ENCODE data around the gene STARD3.

Gene STARD3

DNA sequence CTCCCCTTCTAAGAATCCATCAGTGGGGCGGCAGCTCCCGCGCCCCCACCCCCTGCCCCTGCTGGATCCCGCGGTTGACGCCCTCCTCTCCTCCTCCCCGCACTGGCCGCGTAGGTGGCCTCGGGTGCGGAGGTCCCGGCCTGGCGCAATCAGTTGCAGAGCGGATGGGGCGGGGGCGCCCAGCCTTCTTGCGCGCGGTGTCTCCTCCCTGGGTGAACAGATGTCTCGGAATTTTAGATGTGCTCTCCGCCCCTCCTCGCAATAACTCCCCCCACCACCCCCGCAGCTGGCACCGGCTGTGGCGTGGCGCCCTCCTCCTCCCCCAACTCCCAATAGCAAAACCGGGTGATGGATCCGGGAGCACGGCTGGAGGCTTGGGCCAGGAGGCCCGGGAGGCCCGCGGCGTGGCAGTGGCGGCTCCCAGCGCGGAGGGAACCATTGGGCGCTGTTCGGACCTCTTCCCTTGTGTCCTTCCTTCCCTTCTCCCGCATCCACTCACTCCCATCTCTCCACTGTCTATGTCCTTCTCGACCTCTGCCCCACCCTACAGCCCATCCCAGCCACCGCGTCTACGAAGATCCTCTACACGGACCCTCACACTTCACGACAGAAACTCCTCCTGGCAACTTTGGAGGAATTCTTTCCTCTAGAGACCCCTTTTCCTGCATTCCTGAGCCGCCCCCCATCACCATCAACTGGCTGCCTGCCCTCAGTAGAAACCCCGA is 40.2 kb upstream of the STARD3 start:
- TF ChIP-seq, protein P1, sequence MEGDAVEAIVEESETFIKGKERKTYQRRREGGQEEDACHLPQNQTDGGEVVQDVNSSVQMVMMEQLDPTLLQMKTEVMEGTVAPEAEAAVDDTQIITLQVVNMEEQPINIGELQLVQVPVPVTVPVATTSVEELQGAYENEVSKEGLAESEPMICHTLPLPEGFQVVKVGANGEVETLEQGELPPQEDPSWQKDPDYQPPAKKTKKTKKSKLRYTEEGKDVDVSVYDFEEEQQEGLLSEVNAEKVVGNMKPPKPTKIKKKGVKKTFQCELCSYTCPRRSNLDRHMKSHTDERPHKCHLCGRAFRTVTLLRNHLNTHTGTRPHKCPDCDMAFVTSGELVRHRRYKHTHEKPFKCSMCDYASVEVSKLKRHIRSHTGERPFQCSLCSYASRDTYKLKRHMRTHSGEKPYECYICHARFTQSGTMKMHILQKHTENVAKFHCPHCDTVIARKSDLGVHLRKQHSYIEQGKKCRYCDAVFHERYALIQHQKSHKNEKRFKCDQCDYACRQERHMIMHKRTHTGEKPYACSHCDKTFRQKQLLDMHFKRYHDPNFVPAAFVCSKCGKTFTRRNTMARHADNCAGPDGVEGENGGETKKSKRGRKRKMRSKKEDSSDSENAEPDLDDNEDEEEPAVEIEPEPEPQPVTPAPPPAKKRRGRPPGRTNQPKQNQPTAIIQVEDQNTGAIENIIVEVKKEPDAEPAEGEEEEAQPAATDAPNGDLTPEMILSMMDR (IDR thresholded peaks at IDR 0.05), result no peak
- DNase-seq (ENCODE audit: low spot score), result no peak
- Histone ChIP-seq H3K4me3 (no peak overlapping the region), H3K27ac (no peak overlapping the region)

DNA sequence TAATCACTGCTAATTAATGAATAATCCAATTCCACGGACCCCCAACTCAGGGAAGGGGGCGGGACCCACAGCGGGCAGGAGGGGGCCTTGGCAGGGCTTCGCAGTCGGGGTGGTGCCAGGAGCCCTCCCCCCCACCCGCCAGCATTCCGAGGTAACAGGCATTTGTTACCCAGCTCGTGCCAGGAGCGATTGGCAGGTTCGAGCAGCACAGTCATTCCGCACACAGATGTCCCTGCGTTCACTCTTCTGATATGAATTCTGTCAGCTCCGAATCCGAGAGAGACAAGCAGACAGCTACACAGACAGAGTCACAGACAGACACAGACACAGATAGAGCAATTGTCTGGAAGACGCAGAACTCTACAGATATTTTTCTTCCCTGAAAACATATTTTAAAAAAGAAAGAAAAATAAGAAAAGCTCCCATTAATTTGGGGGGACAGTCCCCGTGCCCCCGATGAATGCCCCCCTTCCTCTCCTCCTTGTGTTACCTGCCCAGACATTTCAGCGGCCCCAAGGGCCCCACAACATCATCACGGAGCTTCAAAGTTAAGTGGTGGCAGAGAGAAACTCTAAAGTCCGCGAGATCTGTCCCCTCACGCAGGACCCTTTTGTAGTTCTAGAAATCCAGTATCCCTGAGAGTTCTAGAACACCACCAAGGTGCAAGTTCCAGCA is 39.4 kb upstream of the STARD3 start:
- no peak overlapping the region for H3K27ac ChIP-seq
- TF ChIP-seq, protein P1 (IDR thresholded peaks at IDR 0.05), result no peak
- H3K4me3 ChIP-seq, result no peak overlapping the region
- DNase-seq (ENCODE audit: low spot score), result no peak

DNA sequence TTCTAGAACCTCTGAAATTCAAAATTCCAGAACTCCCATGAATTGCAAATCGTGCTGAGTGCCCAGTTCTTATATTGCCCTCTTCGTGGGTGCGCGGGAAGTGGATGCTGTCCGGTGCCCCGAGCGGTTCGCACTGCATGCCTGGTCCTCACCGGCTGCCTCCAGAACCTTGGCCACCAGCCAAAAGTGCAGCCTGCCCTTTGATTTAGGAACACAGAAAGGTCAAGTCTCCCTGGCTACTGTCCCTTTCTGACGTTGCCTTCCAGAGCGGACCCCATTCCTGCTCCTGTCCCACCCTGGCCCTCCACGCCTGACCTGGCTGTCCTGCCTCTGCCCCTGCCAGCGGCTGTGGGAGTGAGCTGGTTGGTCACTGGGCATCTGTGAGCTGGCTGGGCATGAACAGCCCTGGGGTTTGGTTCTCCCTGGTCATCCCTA is 38.9 kb upstream of the STARD3 start:
- TF ChIP-seq, protein P1 (IDR thresholded peaks at IDR 0.05), result no peak
- DNase-seq (ENCODE audit: low spot score), result no peak
- H3K4me3 ChIP-seq, result no peak overlapping the region
- H3K27ac ChIP-seq, result no peak overlapping the region

DNA sequence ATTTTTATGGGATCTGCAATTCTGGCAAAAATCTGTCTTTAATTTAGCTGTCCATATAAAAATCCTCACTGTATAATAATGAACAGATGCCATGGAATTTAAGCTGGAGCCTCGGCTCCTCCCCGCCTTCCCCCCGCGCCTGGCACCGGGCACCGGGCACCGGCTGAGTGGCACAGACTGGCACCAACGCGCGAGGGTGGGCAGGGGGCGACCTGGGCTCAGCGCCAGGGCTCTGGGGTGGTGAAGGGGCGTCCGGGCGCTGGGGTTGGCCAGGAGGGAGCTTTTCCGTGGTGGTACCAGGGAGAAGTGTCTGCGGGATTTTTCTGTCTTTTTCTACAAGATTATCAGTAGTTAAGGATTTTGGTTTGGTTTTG is 38.3 kb upstream of the STARD3 start:
- DNase-seq (ENCODE audit: low spot score), result no peak
- TF ChIP-seq, protein P1 (IDR thresholded peaks at IDR 0.05), result no peak
- H3K27ac ChIP-seq, result no peak overlapping the region
- peak overlapping the region; percentile 23 for H3K4me3 ChIP-seq

DNA sequence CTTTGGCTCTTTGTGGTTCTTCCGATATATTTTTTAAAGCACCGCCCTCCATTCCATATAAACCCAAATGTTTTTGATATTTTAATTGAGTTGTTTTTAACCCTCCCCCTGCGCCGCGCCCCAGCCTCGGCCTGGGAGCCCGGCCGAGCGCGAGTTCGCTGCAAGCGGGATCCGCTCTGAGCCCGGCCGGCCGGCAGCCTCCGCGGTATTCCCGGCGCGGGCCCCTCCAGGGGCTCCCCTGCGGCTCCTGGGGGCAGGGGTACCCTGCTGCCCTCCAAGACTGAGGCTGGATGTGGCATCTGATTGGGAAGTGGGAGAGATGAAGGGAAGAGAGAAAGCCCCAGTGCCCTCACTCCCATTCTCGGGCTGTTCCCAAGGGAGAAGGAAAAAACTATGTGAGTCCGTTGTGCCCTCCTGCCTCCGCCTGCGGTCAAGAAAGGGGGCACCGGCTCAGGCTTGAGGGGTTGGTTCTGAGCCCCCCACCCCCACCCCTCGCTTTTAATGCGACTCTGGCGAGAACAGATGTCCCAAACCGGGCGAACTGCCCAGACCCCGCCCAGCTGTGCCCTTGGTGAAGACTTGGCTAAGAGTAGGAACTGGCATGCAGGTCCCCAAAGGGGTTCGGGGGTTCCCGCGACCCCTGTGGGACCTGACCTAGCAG is 37.8 kb upstream of the STARD3 start:
- no peak for DNase-seq (ENCODE audit: low spot score)
- TF ChIP-seq, protein P1 (IDR thresholded peaks at IDR 0.05), result no peak
- Histone ChIP-seq H3K27ac (no peak overlapping the region), H3K4me3 (peak overlapping the region; percentile 23)

DNA sequence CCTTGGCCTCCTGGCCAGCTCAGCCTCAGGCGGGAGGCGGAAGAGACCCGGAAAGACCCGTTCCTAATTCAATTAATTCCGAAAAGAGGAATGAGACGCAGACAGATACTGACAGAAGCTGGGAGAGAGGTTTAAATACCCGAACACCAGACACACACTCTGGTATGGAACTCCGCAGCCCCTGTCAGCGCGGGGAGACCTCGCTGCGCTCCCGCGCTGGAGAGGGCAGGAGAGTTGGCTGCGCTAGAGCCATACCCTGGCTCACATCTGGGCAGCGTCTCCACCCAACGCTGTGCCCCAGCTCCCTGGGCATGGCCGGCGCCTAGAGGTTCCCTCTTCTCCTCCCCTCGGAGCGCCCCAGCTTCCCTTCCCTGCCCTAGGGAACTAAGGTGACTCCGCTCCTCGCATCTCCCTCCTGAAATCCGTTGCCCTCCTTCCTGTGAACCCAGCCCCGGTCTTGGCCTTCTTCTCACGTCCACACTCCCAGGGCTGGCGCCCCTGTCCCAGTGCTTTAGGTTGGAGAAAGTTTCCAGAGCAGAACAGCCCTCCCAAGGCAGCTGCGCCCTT is 37.2 kb upstream of the STARD3 start:
- TF ChIP-seq, protein P1 (IDR thresholded peaks at IDR 0.05), result no peak
- no peak for DNase-seq (ENCODE audit: low spot score)
- H3K27ac ChIP-seq, result no peak overlapping the region
- H3K4me3 ChIP-seq, result no peak overlapping the region
